Measurements from ENCODE around the gene DNAH5.

DNA sequence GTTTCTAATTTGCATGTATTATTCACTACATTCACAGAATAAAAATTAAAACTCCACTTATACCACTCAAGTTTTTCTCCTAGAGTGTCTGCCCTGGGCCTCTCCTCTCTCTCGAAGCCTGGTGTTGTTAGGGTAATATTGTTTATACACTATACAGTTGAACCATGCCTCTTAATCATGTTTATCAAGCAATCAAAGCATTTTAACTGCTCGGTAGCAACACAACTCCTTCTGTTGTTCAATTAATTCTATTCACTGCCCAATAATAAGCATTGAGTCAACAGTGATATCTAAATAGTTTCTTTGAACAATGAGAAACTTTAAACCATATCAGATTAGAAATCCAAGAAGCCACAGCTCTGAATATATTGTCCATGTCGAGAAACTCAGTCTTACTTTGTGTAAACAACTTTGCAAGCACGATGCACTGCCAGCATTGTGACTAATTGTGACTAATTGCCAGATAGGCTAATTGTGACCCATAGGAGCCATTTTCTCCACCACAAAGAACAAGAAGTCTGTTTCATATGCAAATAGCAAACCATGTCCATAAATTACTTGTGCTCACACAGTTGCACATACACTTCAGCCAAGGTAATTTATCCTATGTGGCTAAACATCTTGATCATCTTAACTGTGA is at the start of gene DNAH5:
- TF ChIP-seq, protein P1, sequence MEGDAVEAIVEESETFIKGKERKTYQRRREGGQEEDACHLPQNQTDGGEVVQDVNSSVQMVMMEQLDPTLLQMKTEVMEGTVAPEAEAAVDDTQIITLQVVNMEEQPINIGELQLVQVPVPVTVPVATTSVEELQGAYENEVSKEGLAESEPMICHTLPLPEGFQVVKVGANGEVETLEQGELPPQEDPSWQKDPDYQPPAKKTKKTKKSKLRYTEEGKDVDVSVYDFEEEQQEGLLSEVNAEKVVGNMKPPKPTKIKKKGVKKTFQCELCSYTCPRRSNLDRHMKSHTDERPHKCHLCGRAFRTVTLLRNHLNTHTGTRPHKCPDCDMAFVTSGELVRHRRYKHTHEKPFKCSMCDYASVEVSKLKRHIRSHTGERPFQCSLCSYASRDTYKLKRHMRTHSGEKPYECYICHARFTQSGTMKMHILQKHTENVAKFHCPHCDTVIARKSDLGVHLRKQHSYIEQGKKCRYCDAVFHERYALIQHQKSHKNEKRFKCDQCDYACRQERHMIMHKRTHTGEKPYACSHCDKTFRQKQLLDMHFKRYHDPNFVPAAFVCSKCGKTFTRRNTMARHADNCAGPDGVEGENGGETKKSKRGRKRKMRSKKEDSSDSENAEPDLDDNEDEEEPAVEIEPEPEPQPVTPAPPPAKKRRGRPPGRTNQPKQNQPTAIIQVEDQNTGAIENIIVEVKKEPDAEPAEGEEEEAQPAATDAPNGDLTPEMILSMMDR (IDR thresholded peaks at IDR 0.05) = no peak
- TF ChIP-seq POLR2AphosphoS5 (IDR thresholded peaks at IDR 0.05) = no peak
